ENCODE data around the gene NCK1.
"Not testable (repeated sequence)": the region's sequence is repeated elsewhere in the genome, so short reads cannot be mapped to it uniquely, and the experiment has no call there.

Gene NCK1

GRCh38 chr3:136987398-136987980, 125.5 kb downstream of the NCK1 start:
- not testable (repeated sequence) for DNase-seq (ENCODE audit: low read depth in 2 of 2)

DNA sequence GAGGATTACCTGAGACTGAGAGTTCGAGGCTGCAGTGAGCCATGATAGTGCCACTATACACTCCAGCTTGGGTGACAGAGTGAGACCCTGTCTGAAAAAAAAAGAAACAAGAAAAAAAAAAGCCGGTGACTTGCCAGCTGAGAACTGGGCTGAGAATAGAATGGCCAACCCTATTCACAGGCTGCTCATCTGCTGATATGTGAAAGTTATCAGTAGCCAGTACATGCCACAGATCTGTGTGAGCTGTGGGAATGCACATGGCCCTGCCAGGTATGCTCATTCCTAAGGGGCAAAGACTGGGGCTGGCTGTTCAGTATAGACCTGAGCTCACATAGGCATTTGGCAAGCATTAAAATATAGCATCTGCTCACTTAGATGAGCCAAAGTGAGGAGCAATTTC, 126.6 kb downstream of the NCK1 start:
- DNase-seq (ENCODE audit: low read depth in 2 of 2): no peak

DNA sequence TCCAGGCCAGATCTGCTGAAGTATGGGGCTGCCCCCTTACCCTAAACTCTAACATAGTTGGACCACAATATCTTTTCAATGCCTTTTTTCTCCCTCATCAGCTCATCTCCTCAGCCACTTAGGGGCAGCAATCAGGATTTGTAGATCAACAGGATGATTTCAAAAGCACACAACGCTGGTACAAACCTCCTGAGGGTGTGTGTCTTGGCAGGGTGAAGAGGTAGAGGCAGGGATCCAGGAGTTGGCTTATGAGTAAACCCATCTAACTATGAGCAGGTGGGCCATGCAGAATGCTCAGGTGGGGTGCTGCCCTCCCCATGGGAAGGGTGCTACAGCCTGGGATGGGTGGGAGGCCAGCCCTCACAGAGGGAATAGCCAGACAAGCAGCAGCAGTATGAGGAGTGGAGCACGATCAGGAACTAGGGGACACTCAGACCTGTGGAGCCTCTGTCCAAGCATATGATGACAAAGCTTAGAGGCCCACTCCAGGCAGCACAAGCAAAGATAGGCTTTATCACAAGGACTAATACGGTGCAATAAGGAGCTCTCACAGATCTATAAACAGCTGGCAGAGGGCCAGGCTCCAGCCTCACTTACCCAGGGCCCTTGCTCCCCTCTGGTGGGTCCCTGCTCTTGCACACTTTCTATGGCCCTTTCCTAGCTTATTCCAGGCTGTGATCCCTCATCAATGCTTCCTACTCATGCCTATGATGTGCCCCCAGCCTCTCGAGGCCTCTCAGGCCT, 127.9 kb downstream of the NCK1 start:
- no peak for DNase-seq (ENCODE audit: low read depth in 2 of 2)

GRCh38 chr3:136990826-136991225, 128.8 kb downstream of the NCK1 start:
- DNase-seq (ENCODE audit: low read depth in 2 of 2): no peak

DNA sequence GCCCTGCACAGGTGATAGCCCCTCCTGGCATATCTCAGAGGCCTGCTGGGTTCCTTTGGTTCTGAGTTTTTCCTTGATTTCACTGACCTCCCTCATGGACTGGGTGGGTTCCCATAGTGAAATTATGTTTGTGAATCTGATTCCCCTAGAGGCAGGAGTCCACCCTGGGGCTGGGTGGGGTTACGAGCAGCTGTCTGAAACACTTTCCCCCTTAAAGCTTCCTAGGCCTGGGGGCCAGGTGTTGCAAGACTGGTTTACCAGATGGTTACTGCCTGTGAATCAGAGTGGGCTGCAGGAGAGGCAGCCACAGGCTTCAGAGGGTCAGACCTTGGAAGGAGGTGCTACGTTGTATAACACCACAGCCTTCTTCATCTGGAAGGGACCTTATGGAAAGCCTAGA, 130.1 kb downstream of the NCK1 start:
- no peak for DNase-seq (ENCODE audit: low read depth in 2 of 2)

- no peak for DNase-seq (ENCODE audit: low read depth in 2 of 2)
Observed at GRCh38 chr3:136994772-136995516, 132.9 kb downstream of the NCK1 start.

DNA sequence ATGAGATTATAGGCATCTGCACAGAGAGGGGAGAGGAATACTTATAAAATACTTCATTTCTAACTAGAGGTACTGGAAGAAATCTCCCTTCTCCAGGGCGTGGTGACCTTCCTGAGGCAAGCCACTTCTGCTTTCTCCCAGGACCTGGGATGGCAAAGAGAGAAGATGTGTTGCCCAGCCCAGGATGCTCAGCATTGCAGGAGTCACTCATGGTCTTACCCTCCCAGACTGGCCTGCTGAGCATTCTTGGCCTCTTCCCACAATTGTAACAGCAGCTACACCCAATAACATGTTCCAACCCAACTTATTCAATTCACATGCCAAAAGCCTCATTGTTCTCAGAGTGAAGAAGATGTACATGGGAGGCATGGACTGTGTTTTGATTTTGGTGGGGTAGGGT, 133.6 kb downstream of the NCK1 start:
- no peak for DNase-seq (ENCODE audit: low read depth in 2 of 2)

Data from stimulated activated CD4-positive, alpha-beta T cell treated with anti-CD3 and anti-CD28 coated beads, Interleukin-15, amount 100 ng/mL, for 48 hours (primary cell).